Adipocyte (in vitro differentiated cells): Measurements from ENCODE around the gene SMARCB1.

Source experiments
- DNase-seq: peaks from one replicate; pipeline ENCODE4 v3.0.0-alpha.2; 2015; ENCODE audit warnings: low read depth
- H3K27me3 ChIP-seq: replicated peaks from 2 replicates; pipeline ENCODE4 v1.7.0; 2013; ENCODE audit warnings: mild to moderate bottlenecking, low read length, moderate library complexity; ENCODE audit not compliant: control insufficient read depth, insufficient read depth
- H3K36me3 ChIP-seq: 2 replicates; pipeline ENCODE4 v1.7.0; 2013; ENCODE audit warnings: low read length, mild to moderate bottlenecking, moderate library complexity; ENCODE audit not compliant: control insufficient read depth, insufficient read depth, severe bottlenecking
- H3K4me1 ChIP-seq: 2 replicates; pipeline ENCODE4 v1.7.0; 2013; ENCODE audit warnings: mild to moderate bottlenecking, low read length, moderate library complexity; ENCODE audit not compliant: control insufficient read depth, insufficient read depth
- H3K4me3 ChIP-seq: 2 replicates; pipeline ENCODE4 v1.7.0; 2013; ENCODE audit warnings: mild to moderate bottlenecking, low read length, moderate library complexity
- H3K9ac ChIP-seq: 2 replicates; pipeline ENCODE4 v1.7.0; 2013; ENCODE audit warnings: mild to moderate bottlenecking, low read length, moderate library complexity
- H3K9me3 ChIP-seq: 2 replicates; pipeline ENCODE4 v1.7.0; 2013; ENCODE audit warnings: mild to moderate bottlenecking, low read length, moderate library complexity; ENCODE audit not compliant: control insufficient read depth

SMARCB1 gene

DNA sequence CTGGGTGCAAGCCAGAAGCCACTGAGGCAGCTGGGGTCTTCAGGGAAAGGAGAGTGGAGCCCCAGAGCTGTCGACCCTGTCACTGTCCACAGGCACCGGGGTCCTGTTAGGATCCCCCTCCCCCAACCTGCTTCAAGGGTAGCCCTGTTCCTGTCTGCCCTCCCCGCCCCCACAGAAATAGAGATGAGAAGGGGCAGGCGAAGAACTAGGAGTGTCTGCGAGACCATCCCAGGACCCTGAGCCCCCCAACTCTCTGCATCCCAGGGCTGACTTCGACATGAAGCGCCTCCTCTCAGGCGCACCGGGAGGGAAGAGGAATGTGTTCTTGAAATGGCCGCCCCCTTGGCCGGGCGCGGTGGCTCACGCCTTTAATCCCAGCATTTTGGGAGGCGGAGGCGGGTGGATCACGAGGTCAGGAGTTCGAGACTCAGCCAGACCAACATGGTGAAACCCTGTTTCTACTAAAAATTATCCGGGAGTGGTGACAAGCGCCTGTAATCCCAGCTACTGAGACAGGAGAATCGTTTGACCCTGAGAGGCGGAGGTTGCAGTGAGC lies 35.2 kb upstream of the SMARCB1 start:
- no peak for DNase-seq
- H3K9me3 ChIP-seq: no peaks in the 10 kb centered on the region
- peak overlapping the region; percentile 90 for H3K9ac ChIP-seq
- H3K4me1 ChIP-seq: peaks cover 11% of the 10 kb centered on the region
- H3K27me3 ChIP-seq: no peaks in the 10 kb centered on the region
- H3K36me3 ChIP-seq: no peaks in the 10 kb centered on the region
- H3K4me3 ChIP-seq: peak overlapping the region; percentile 87

DNA sequence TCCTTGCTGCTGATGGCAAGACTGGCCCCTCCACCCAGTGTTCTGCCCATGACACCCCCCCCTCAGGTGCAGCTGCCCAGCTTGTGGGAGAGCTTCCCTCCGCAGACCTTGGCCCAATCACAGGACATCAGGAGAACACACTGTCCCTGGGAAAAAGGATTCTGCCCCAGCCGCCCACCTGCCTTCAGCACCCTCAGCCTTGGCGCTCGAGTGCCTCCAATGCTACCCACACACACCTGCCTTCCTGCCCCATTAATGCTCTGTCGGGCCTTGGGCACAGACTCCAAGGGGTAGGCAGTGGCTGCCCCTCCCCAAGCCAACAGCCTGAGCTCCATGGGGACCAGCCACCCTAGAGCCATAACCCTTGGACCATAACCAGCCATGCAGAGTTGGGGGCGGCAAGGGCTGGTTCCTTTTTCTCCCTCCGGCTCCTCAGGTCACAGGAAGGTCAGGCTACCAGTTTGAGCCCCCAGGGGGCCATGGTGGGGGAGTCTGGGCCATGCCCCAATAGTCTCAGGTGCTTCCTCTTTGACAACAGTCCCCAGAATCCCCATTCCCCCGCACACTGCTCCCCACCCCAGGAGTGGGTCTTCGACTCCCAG lies 34.6 kb upstream of the SMARCB1 start:
- no peak for DNase-seq
- Histone ChIP-seq H3K9ac (no peak overlapping the region), H3K4me3 (no peak overlapping the region), H3K9me3 (no peaks in the 10 kb centered on the region), H3K36me3 (no peaks in the 10 kb centered on the region), H3K4me1 (peaks cover 11% of the 10 kb centered on the region), H3K27me3 (no peaks in the 10 kb centered on the region)

- no peak for DNase-seq
- no peaks in the 10 kb centered on the region for H3K36me3 ChIP-seq
Measured at GRCh38 chr22:23752750-23753149, 34.0 kb upstream of the SMARCB1 start.

GRCh38 chr22:23753385-23753784 lies 33.4 kb upstream of the SMARCB1 start:
- no peaks in the 10 kb centered on the region for H3K27me3 ChIP-seq
- peaks cover 11% of the 10 kb centered on the region for H3K4me1 ChIP-seq
- H3K4me3 ChIP-seq: no peak overlapping the region
- H3K9ac ChIP-seq: no peak overlapping the region
- no peak for DNase-seq
- no peaks in the 10 kb centered on the region for H3K9me3 ChIP-seq
- H3K36me3 ChIP-seq: no peaks in the 10 kb centered on the region

More at GRCh38 chr22:23752750-23753149, 34.0 kb upstream of the SMARCB1 start:
- no peak overlapping the region for H3K4me3 ChIP-seq
- no peaks in the 10 kb centered on the region for H3K9me3 ChIP-seq
- peaks cover 11% of the 10 kb centered on the region for H3K4me1 ChIP-seq
- no peak overlapping the region for H3K9ac ChIP-seq
- no peaks in the 10 kb centered on the region for H3K27me3 ChIP-seq

- Histone ChIP-seq H3K4me1 (peaks cover 11% of the 10 kb centered on the region), H3K9ac (no peak within 1 kb of the TSS), H3K9me3 (no peaks in the 10 kb centered on the region), H3K27me3 (no peaks in the 10 kb centered on the region), H3K36me3 (no peaks in the 10 kb centered on the region), H3K4me3 (no peak within 1 kb of the TSS)
- no peak for DNase-seq
Measured at GRCh38 chr22:23754220-23754919, 32.4 kb upstream of the SMARCB1 start, which contains the start of gene VPREB3. Gene VPREB3 (minus strand): TSS chr22:23754425. CDS start chr22:23754363, 62 bp downstream.

DNA sequence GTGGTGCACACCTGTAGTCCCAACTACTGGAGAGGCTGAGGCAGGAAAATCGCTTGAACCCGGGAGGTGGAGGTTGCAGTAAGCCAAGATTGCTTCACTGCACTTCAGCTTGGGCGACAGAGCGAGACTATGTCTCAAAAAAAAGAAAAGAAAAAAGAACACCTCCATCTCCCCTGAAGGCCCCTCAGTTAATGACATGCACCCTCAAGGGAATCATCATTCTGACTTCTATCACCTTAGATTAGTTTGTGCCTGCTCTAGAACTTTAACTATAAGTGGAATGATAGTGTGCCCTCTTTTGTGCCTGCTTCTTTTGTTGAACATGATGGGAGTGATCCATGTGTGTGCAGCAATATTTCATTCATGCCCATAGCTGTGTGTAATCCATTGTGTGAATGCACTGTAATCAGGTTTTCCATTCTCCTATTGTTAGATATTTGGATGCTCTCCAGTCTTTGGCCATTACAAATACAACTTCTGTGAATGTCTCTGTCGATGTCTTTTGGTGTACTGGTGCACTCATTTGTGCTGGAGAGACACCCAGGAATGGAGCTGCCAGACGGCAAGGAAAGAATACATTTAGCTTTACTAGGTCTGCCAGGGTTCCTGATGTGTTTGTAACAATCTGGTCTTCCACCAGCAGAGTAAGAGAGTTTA lies 31.7 kb upstream of the SMARCB1 start:
- Histone ChIP-seq H3K9me3 (no peaks in the 10 kb centered on the region), H3K9ac (no peak overlapping the region), H3K4me1 (peaks cover 5% of the 10 kb centered on the region), H3K4me3 (no peak overlapping the region), H3K36me3 (no peaks in the 10 kb centered on the region), H3K27me3 (no peaks in the 10 kb centered on the region)
- DNase-seq: no peak

DNA sequence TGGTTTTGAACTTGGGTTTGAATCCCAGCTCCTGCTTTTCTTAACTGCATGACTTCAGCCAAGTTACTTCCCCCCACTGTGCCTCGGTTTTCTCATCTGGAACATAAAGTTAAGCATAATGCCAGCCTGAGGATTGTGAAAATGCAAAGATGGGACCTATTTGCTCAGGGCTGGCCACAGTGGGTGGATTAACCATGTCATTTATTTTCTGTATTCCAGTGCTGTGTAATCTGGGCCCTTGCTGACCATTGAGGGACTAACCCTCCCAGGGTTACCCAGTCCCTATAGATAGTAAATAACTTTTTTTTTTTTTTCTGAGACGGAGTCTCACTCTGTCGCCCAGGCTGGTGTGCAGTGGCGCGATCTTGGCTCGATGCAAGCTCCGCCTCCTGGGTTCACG lies 31.1 kb upstream of the SMARCB1 start:
- DNase-seq: no peak
- Histone ChIP-seq H3K36me3 (no peaks in the 10 kb centered on the region), H3K9me3 (no peaks in the 10 kb centered on the region), H3K4me3 (no peak overlapping the region), H3K4me1 (no peaks in the 10 kb centered on the region), H3K27me3 (no peaks in the 10 kb centered on the region), H3K9ac (no peak overlapping the region)

GRCh38 chr22:23756891-23757290 lies 29.9 kb upstream of the SMARCB1 start:
- Histone ChIP-seq H3K4me1 (no peaks in the 10 kb centered on the region), H3K27me3 (no peaks in the 10 kb centered on the region), H3K4me3 (no peak overlapping the region), H3K36me3 (no peaks in the 10 kb centered on the region), H3K9ac (no peak overlapping the region), H3K9me3 (no peaks in the 10 kb centered on the region)
- no peak for DNase-seq

DNA sequence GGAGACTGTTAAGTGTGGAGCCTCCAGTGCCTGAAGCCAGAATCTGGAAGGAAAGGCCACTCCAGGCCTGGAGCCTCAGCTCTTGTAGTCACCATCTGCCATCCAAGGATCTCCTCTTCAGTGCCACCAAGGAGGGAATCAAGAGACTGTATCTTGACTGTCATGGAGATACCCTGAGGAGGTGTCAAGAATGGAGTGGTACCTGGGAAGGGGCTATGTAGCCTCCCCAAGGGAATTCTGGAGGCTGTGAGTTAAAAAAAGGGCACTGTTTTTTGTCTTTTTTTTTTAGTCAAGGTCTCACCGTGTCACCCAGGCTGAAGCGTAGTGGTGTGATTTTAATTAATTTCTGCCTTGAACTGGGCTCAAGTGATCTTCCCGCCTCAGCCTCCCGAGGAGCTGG lies 27.2 kb upstream of the SMARCB1 start:
- H3K27me3 ChIP-seq: no peaks in the 10 kb centered on the region
- H3K9me3 ChIP-seq: no peaks in the 10 kb centered on the region
- no peaks in the 10 kb centered on the region for H3K4me1 ChIP-seq
- H3K9ac ChIP-seq: no peak overlapping the region
- DNase-seq: no peak
- no peak overlapping the region for H3K4me3 ChIP-seq
- H3K36me3 ChIP-seq: no peaks in the 10 kb centered on the region

- Histone ChIP-seq H3K9ac (no peak overlapping the region), H3K27me3 (no peaks in the 10 kb centered on the region)
- no peak for DNase-seq
Measured at GRCh38 chr22:23760056-23760455, 26.7 kb upstream of the SMARCB1 start.

GRCh38 chr22:23762842-23763578 lies 23.8 kb upstream of the SMARCB1 start, which contains the start of gene C22orf15:
Gene C22orf15 (plus strand): TSS chr22:23762990. CDS start chr22:23763307, 317 bp downstream.
- no peaks in the 10 kb centered on the region for H3K9me3 ChIP-seq
- no peak within 1 kb of the TSS for H3K4me3 ChIP-seq
- no peak for DNase-seq
- no peaks in the 10 kb centered on the region for H3K27me3 ChIP-seq
- H3K4me1 ChIP-seq: peaks cover 11% of the 10 kb centered on the region
- H3K9ac ChIP-seq: no peak within 1 kb of the TSS
- no peaks in the 10 kb centered on the region for H3K36me3 ChIP-seq

More at GRCh38 chr22:23760056-23760455, 26.7 kb upstream of the SMARCB1 start:
- Histone ChIP-seq H3K4me1 (peaks cover 2% of the 10 kb centered on the region), H3K36me3 (no peaks in the 10 kb centered on the region), H3K4me3 (no peak overlapping the region), H3K9me3 (no peaks in the 10 kb centered on the region)
